22Rv1 (cell line): ENCODE data around the gene PVR.

Experiments
- H3K27ac ChIP-seq: fragments of 450-650 bp; 2 replicates; pipeline ENCODE4 v1.5.1; 2017
- ZFX ChIP-seq: fragments of 450-650 bp; IDR thresholded peaks from 2 replicates; pipeline ENCODE4 v1.6.1; 2017; ENCODE audit warnings: antibody characterized with exemption, borderline replicate concordance
- TF ChIP-seq, protein P1 (sequence below): fragments of 450-650 bp; IDR thresholded peaks from 2 replicates; pipeline ENCODE4 v1.5.1; 2017; ENCODE audit warnings: mild to moderate bottlenecking

PVR gene

DNA sequence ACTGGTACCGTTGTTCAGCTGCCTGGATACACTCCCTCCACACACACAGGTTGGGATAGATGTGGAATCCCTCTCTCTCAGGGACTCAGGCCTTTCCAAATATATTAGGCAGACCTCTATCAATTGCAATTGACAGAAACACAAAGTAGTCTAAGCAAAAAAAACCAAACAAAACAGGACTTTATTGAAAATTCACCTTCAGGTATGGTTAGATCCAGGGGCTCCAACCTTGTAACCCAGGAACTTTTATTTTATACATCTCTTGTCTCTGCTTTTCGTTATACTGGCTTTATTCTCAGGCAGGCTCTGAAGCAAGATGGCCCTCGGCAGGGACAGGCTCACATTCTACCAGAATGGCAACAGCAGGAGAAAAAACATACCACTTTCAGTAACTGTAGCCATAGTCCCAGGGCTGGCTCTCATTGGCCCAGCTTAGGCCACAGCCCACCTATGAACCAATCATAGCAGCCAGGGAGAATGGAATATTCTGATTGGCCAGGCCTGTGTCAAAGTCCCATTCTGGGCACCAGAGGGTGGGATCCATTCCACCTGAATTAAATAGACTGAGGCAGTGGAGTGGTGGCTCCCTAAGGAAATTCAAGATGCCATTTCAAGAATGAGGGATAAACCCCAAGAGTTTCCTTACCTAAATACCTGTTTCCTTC, 14.5 kb downstream of the PVR start:
- peak overlapping the region; percentile 38 for H3K27ac ChIP-seq
- TF ChIP-seq, protein P1, sequence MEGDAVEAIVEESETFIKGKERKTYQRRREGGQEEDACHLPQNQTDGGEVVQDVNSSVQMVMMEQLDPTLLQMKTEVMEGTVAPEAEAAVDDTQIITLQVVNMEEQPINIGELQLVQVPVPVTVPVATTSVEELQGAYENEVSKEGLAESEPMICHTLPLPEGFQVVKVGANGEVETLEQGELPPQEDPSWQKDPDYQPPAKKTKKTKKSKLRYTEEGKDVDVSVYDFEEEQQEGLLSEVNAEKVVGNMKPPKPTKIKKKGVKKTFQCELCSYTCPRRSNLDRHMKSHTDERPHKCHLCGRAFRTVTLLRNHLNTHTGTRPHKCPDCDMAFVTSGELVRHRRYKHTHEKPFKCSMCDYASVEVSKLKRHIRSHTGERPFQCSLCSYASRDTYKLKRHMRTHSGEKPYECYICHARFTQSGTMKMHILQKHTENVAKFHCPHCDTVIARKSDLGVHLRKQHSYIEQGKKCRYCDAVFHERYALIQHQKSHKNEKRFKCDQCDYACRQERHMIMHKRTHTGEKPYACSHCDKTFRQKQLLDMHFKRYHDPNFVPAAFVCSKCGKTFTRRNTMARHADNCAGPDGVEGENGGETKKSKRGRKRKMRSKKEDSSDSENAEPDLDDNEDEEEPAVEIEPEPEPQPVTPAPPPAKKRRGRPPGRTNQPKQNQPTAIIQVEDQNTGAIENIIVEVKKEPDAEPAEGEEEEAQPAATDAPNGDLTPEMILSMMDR, result no peak
- no peak for TF ChIP-seq ZFX

DNA sequence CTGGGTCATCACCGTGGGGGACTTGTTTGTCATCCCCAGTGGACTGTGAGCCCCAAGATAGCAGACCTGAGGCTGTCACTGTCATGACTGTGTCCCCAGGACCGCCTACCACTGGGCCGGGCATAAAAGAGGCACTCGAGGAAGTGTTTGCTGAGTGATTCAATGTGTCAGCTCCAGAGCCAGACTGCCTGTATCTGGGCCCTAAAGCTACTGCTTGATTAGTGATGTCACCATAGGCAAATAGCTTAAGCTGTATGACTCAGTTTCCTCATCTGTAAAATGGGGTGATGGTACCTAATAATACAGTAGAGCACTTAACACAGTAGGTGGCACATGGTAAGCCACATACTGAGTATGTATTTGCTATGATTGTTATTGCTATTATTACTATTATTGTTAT, 16.4 kb downstream of the PVR start:
- TF ChIP-seq, protein P1, result no peak
- no peak for TF ChIP-seq ZFX
- no peak overlapping the region for H3K27ac ChIP-seq

GRCh38 chr19:44661205-44661604, 17.5 kb downstream of the PVR start:
- no peak for TF ChIP-seq ZFX
- TF ChIP-seq, protein P1, result no peak
- H3K27ac ChIP-seq, result no peak overlapping the region

DNA sequence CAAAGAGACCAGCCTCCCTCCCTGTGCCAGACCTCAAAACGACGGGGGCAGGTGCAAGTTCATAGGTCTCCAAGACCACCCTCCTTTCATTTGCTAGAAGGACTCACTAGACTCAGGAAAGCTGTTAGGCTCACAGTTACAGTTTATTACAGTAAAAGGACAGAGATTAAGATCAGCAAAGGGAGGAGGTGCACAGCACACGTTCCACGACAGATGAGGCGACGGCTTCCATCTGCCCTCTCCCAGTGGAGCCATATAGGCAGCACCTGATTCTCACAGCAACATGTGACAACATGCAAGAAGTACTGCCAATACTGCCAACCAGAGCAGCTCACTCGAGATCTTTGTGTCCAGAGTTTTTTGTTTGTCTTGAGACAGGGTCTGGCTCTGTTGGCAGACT, 18.2 kb downstream of the PVR start:
- no peak overlapping the region for H3K27ac ChIP-seq
- TF ChIP-seq, protein P1, result no peak
- TF ChIP-seq ZFX, result no peak

DNA sequence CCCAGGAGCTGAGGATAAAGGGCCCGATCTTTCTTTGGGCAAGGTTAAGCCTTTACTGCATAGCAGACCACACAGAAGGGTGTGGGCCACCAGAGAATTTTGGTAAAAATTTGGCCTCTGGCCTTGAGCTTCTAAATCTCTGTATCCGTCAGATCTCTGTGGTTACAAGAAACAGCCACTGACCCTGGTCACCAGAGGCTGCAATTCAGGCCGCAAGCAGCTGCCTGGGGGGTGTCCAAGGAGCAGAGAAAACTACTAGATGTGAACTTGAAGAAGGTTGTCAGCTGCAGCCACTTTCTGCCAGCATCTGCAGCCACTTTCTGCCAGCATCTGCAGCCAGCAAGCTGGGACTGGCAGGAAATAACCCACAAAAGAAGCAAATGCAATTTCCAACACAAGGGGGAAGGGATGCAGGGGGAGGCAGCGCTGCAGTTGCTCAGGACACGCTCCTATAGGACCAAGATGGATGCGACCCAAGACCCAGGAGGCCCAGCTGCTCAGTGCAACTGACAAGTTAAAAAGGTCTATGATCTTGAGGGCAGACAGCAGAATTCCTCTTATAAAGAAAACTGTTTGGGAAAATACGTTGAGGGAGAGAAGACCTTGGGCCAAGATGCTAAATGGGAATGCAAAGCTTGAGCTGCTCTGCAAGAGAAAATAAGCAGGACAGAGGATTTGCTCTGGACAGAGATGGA, 19.1 kb downstream of the PVR start:
- TF ChIP-seq ZFX, result no peak
- TF ChIP-seq, protein P1, result no peak
- no peak overlapping the region for H3K27ac ChIP-seq

GRCh38 chr19:44663996-44664395, 20.3 kb downstream of the PVR start:
- peak overlapping the region; percentile 84; the same call in 1 of the 2 replicates for H3K27ac ChIP-seq
- no peak for TF ChIP-seq ZFX
- TF ChIP-seq, protein P1, result no peak

GRCh38 chr19:44664976-44665375, 21.3 kb downstream of the PVR start:
- TF ChIP-seq, protein P1, result no peak
- TF ChIP-seq ZFX, result no peak
- H3K27ac ChIP-seq, result peak overlapping the region; percentile 84
